AG09309 (cell line): ENCODE measurements around the gene NOVA1.

ENCODE experiments used
- DNase-seq: peaks from one replicate; pipeline ENCODE4 v3.0.0-alpha.2; 2010; ENCODE audit warnings: low read depth
- H3K4me3 ChIP-seq: 2 replicates; pipeline ENCODE4 v1.5.1; 2011; ENCODE audit warnings: mild to moderate bottlenecking, low read depth, low read length, moderate library complexity; ENCODE audit not compliant: control insufficient read depth
- CTCF ChIP-seq: IDR thresholded peaks from 2 replicates; pipeline ENCODE4 v1.5.1; 2011; ENCODE audit warnings: mild to moderate bottlenecking, low read depth, low read length, inconsistent platforms; ENCODE audit not compliant: insufficient read depth, control insufficient read depth; ENCODE audit errors: missing control alignments

NOVA1 gene

GRCh38 chr14:26611259-26611658, 13.4 kb upstream of the NOVA1 start:
- no peak overlapping the region for H3K4me3 ChIP-seq
- DNase-seq: no peak
- no peak for TF ChIP-seq CTCF

GRCh38 chr14:26606729-26607312, 9.0 kb upstream of the NOVA1 start:
- no peak for DNase-seq

GRCh38 chr14:26605602-26606001, 7.8 kb upstream of the NOVA1 start:
- DNase-seq: no peak
- no peak overlapping the region for H3K4me3 ChIP-seq
- no peak for TF ChIP-seq CTCF

More at GRCh38 chr14:26606729-26607312, 9.0 kb upstream of the NOVA1 start:
- no peak for TF ChIP-seq CTCF
- no peak overlapping the region for H3K4me3 ChIP-seq

GRCh38 chr14:26602902-26603301, 5.1 kb upstream of the NOVA1 start:
- no peak for TF ChIP-seq CTCF
- DNase-seq: no peak
- no peak overlapping the region for H3K4me3 ChIP-seq

- TF ChIP-seq CTCF: no peak
- DNase-seq: no peak
- H3K4me3 ChIP-seq: no peak overlapping the region
These were observed 4.0 kb upstream of the NOVA1 start for GRCh38 chr14:26601856-26602255.

- TF ChIP-seq CTCF: no peak
- no peak overlapping the region for H3K4me3 ChIP-seq
- no peak for DNase-seq
These were observed 1.5 kb upstream of the NOVA1 start for GRCh38 chr14:26599291-26599690.
